Breast epithelium (tissue), 4 donors: ENCODE results near the gene D2HGDH. TPM values are rescaled to one million over a fixed set of nuclear protein-coding genes. Genes with fewer than 3 reads are reported as not detected.
"Not testable (repeated sequence)": the region's sequence is repeated elsewhere in the genome, so short reads cannot be mapped to it uniquely, and the experiment has no call there.

Source experiments
- DNase-seq, 2 donors: peaks; one replicate each; pipeline ENCODE4 v3.0.0-alpha.2; 2019; ENCODE audit warnings: low spot score in 2 of 2
- H3K27ac ChIP-seq, 2 donors: fragments of 200-600 bp; sonication (generic) in 1 of 2; one replicate each; pipeline ENCODE4 v1.5.1; 2016 to 2019; ENCODE audit warnings: mild to moderate bottlenecking in 1 of 2
- H3K27me3 ChIP-seq, 2 donors: fragments of 200-600 bp; sonication (generic) in 1 of 2; one replicate each; pipeline versions ENCODE4 v1.5.1 to v1.6.0; 2017 to 2019; ENCODE audit warnings: control low read depth in 1 of 2, mild to moderate bottlenecking in 1 of 2
- H3K36me3 ChIP-seq: fragments of 200-600 bp; one replicate; pipeline ENCODE4 v1.5.1; 2019
- H3K4me1 ChIP-seq, 2 donors: fragments of 200-600 bp; sonication (generic); one replicate each; pipeline ENCODE4 v1.5.1; 2016 to 2019; ENCODE audit warnings: control low read depth in 1 of 2
- H3K4me3 ChIP-seq, 3 donors: fragments of 200-600 bp; sonication (generic); 1 replicate in 2 of 3; 2 replicates in 1 of 3; pipeline ENCODE4 v1.5.1; 2016 to 2019; ENCODE audit warnings: mild to moderate bottlenecking in 3 of 3, moderate library complexity in 2 of 3
- H3K9me3 ChIP-seq, 2 donors: fragments of 200-600 bp; sonication (generic) in 1 of 2; one replicate each; pipeline ENCODE4 v1.5.1; 2016 to 2019; ENCODE audit warnings: control low read depth in 1 of 2
- CTCF ChIP-seq, 3 donors: fragments of 450-650 bp; IDR thresholded peaks; one replicate each; pipeline ENCODE4 v1.5.1; 2016 to 2017; ENCODE audit warnings: antibody characterized with exemption in 3 of 3, mild to moderate bottlenecking in 3 of 3, moderate library complexity in 3 of 3
- POLR2A ChIP-seq: fragments of 450-650 bp; IDR thresholded peaks from one replicate; pipeline ENCODE4 v1.6.1; 2016; ENCODE audit warnings: antibody characterized with exemption, mild to moderate bottlenecking, moderate library complexity
- POLR2AphosphoS5 ChIP-seq, 3 donors: sonication (generic); formaldehyde crosslinking; IDR thresholded peaks; one replicate each; pipeline ENCODE4 v1.6.1; 2017; ENCODE audit warnings: antibody characterized with exemption in 3 of 3
- intact Hi-C: fragments of 100-400 bp; cut with DNase I; formaldehyde crosslinking; loops from one replicate; pipeline ENCODE4 v1.15.1; 2023; ENCODE audit warnings: low total_unique reads
- total RNA-seq, 3 donors: library from RNA; depleted of rRNA; stranded (reverse); fragments of >200 nt; gene quantifications; one replicate each; pipeline ENCODE4 v1.1.0, GENCODE V29; 2016

The D2HGDH gene
- total RNA-seq, 3 donors from 2014 or later, result 16.3 to 29.2 (median 22.2) TPM

GRCh38 chr2:241803387-241804325 is 69.2 kb downstream of the D2HGDH start:
- H3K36me3 ChIP-seq, result no peaks in the 10 kb centered on the region
- TF ChIP-seq POLR2AphosphoS5 (IDR thresholded peaks at IDR 0.05), result no peak
- no peak for TF ChIP-seq POLR2A
- TF ChIP-seq CTCF (IDR thresholded peaks at IDR 0.05), result no peak
- no peak overlapping the region for H3K27ac ChIP-seq
- H3K9me3 ChIP-seq, result no peaks in the 10 kb centered on the region
- H3K4me3 ChIP-seq, result peak overlapping the region; percentile 40 to 69 (median 42)
- H3K4me1 ChIP-seq, result no peaks in the 10 kb centered on the region
- DNase-seq, result no peak
- intact Hi-C loops, result no loop called here
- peaks cover 0 to 23% of the 10 kb centered on the region in 2 donors for H3K27me3 ChIP-seq

GRCh38 chr2:241804326-241805229 is 70.1 kb downstream of the D2HGDH start:
- Histone ChIP-seq H3K27me3 (peaks cover 0 to 23% of the 10 kb centered on the region in 2 donors), H3K36me3 (no peaks in the 10 kb centered on the region), H3K27ac (no peak overlapping the region), H3K9me3 (no peaks in the 10 kb centered on the region), H3K4me1 (no peaks in the 10 kb centered on the region), H3K4me3 (peak overlapping the region; percentile 40 to 69 (median 42))
- TF ChIP-seq CTCF (IDR thresholded peaks at IDR 0.05) (no peak), POLR2A (no peak), POLR2AphosphoS5 (IDR thresholded peaks at IDR 0.05) (no peak)
- intact Hi-C loops, result no loop called here
- DNase-seq, result no peak

- H3K4me3 ChIP-seq, DNase-seq, H3K36me3 ChIP-seq, H3K4me1 ChIP-seq, intact Hi-C loops, H3K27ac ChIP-seq, H3K9me3 ChIP-seq: not testable (repeated sequence)
- peaks cover 0 to 23% of the 10 kb centered on the region in 2 donors for H3K27me3 ChIP-seq
These were observed 71.8 kb downstream of the D2HGDH start for GRCh38 chr2:241806217-241806616.

- Histone ChIP-seq H3K27me3 (peaks cover 0 to 17% of the 10 kb centered on the region in 2 donors), H3K36me3 (no peaks in the 10 kb centered on the region), H3K4me1 (no peaks in the 10 kb centered on the region), H3K9me3 (no peaks in the 10 kb centered on the region), H3K4me3 (no peak overlapping the region), H3K27ac (no peak overlapping the region)
- TF ChIP-seq POLR2AphosphoS5 (IDR thresholded peaks at IDR 0.05), result no peak
- no peak for TF ChIP-seq CTCF (IDR thresholded peaks at IDR 0.05)
- no peak for TF ChIP-seq POLR2A
- no peak for DNase-seq
- intact Hi-C loops, result no loop called here
These were observed 73.8 kb downstream of the D2HGDH start for GRCh38 chr2:241808051-241808720.

- no peak within 1 kb of the TSS for H3K27ac ChIP-seq
- TF ChIP-seq POLR2AphosphoS5 (IDR thresholded peaks at IDR 0.05), result no peak
- TF ChIP-seq CTCF (IDR thresholded peaks at IDR 0.05), result no peak
- TF ChIP-seq POLR2A, result no peak
- no peaks in the 10 kb centered on the region for H3K4me1 ChIP-seq
- H3K36me3 ChIP-seq, result no peaks in the 10 kb centered on the region
- H3K4me3 ChIP-seq, result no peak within 1 kb of the TSS
- peaks cover 0 to 11% of the 10 kb centered on the region in 2 donors for H3K27me3 ChIP-seq
- intact Hi-C loops, result no loop called here
- no peaks in the 10 kb centered on the region for H3K9me3 ChIP-seq
- DNase-seq, result no peak
These were observed 74.4 kb downstream of the D2HGDH start, which contains the start of gene NEU4 for GRCh38 chr2:241808721-241809382. Gene NEU4 (plus strand): TSS chr2:241809193. CDS start chr2:241814485, 5,292 bp downstream.
